ENCODE measurements around the gene CCNT1.
"Not testable (repeated sequence)": the region's sequence is repeated elsewhere in the genome, so short reads cannot be mapped to it uniquely, and the experiment has no call there.

DNA sequence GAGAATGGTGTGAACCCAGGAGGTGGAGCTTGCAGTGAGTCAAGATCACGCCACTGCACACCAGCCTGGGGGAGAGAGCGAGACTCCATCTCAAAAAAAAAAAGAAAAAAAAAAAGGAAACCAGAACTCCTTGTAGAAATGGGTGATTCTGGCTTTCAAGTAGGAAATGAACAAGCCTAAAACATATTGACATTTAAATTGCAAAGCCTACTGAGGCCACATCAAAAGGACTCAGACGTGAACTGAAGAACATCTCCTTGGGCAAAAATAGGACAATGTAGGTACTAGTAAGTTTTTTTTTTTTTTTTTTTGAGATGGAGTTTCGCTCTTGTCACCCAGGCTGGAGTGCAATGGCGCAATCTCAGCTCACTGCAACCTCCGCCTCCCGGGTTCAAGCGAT is 71.2 kb downstream of the CCNT1 start:
- TF ChIP-seq, protein P1, sequence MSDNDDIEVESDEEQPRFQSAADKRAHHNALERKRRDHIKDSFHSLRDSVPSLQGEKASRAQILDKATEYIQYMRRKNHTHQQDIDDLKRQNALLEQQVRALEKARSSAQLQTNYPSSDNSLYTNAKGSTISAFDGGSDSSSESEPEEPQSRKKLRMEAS (IDR thresholded peaks at IDR 0.05; ENCODE audit: low read depth, low read length), result not testable (repeated sequence)
- not testable (repeated sequence) for TF ChIP-seq SP1 (IDR thresholded peaks at IDR 0.05; ENCODE audit: low read depth, low read length); FOS (IDR thresholded peaks at IDR 0.05; ENCODE audit: borderline replicate concordance, extremely low read depth, insufficient read length); YY1 (IDR thresholded peaks at IDR 0.05; ENCODE audit: low read depth, low read length)
- TF ChIP-seq, protein P2, sequence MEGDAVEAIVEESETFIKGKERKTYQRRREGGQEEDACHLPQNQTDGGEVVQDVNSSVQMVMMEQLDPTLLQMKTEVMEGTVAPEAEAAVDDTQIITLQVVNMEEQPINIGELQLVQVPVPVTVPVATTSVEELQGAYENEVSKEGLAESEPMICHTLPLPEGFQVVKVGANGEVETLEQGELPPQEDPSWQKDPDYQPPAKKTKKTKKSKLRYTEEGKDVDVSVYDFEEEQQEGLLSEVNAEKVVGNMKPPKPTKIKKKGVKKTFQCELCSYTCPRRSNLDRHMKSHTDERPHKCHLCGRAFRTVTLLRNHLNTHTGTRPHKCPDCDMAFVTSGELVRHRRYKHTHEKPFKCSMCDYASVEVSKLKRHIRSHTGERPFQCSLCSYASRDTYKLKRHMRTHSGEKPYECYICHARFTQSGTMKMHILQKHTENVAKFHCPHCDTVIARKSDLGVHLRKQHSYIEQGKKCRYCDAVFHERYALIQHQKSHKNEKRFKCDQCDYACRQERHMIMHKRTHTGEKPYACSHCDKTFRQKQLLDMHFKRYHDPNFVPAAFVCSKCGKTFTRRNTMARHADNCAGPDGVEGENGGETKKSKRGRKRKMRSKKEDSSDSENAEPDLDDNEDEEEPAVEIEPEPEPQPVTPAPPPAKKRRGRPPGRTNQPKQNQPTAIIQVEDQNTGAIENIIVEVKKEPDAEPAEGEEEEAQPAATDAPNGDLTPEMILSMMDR (IDR thresholded peaks at IDR 0.05 in 2 of 3, conservative IDR thresholded peaks at IDR 0.05 in 1 of 3; ENCODE audit: control insufficient read depth in 2 of 3, extremely low read depth in 1 of 3, insufficient read depth in 1 of 3, low read depth in 3 of 3, low read length in 3 of 3), result not testable (repeated sequence)
